ENCODE measurements around the gene AMOTL2.

Gene AMOTL2

GRCh38 chr3:134322286-134322685 is 52.0 kb downstream of the AMOTL2 start:
- no CpG with 5 or more reads among the region's 1 CpG for WGBS, 2 experiments (ENCODE audit: insufficient coverage in 2 of 2)

DNA sequence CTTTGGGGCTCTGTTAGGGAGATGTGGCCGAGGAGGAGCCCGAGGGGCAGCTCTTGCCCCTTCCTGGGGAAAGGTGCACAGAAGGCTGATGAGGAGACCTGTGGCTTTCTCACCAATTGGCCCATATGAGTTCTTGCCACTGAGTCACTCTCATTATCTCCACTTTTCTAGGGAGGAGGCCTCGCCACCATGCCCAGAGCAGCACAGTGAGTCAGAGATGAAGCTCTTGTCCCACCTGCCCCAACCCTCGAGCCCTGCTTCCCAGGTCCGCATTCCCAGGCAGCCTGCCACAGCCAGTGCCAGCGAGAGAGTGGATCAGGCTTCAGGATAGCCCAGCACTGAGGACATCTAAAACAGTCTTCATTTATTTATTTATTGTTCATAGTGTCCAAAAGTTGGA is 53.5 kb downstream of the AMOTL2 start:
- Histone ChIP-seq H3K4me1 (ENCODE audit: control insufficient read depth, insufficient read depth, low read length, poor library complexity, severe bottlenecking) (peaks cover 34% of the 10 kb centered on the region), H3K4me3 (ENCODE audit: extremely low read depth, insufficient read depth, low read length, poor library complexity, severe bottlenecking) (no peak overlapping the region), H3K9me3 (ENCODE audit: control insufficient read depth, low read length) (no peaks in the 10 kb centered on the region), H3K36me3 (ENCODE audit: control insufficient read depth, insufficient read depth, low read length) (no peaks in the 10 kb centered on the region), H3K27ac (ENCODE audit: low read depth, low read length, severe bottlenecking) (no peak overlapping the region)
- WGBS, 2 experiments (ENCODE audit: insufficient coverage in 2 of 2): 98 to 100% methylated on average over 4 to 5 of the region's 6 CpGs

More at GRCh38 chr3:134322286-134322685, 52.0 kb downstream of the AMOTL2 start:
- Histone ChIP-seq H3K36me3 (ENCODE audit: control insufficient read depth, insufficient read depth, low read length) (no peaks in the 10 kb centered on the region), H3K4me3 (ENCODE audit: extremely low read depth, insufficient read depth, low read length, poor library complexity, severe bottlenecking) (no peak overlapping the region), H3K4me1 (ENCODE audit: control insufficient read depth, insufficient read depth, low read length, poor library complexity, severe bottlenecking) (peaks cover 42% of the 10 kb centered on the region), H3K9me3 (ENCODE audit: control insufficient read depth, low read length) (no peaks in the 10 kb centered on the region), H3K27ac (ENCODE audit: low read depth, low read length, severe bottlenecking) (no peak overlapping the region)

DNA sequence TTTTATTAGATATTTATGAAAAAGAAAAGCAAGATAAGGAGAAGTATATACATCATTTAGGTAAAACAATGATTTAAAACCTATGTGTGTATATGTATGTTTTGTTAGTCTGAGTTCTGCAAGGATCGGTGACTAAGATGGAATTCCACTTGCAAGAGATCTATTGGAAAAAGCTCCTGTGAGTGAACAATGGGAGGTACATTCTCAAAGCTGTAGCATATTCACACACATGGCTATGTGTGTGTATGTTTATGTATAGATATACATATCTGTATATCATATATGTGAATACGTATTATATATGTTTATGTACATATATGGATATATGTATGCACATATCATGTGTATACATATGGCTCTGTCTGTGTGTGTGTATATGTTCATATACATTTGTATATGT is 54.3 kb downstream of the AMOTL2 start:
- Histone ChIP-seq H3K27ac (ENCODE audit: low read depth, low read length, severe bottlenecking) (no peak overlapping the region), H3K4me1 (ENCODE audit: control insufficient read depth, insufficient read depth, low read length, poor library complexity, severe bottlenecking) (peaks cover 35% of the 10 kb centered on the region), H3K36me3 (ENCODE audit: control insufficient read depth, insufficient read depth, low read length) (no peaks in the 10 kb centered on the region), H3K9me3 (ENCODE audit: control insufficient read depth, low read length) (no peaks in the 10 kb centered on the region), H3K4me3 (ENCODE audit: extremely low read depth, insufficient read depth, low read length, poor library complexity, severe bottlenecking) (no peak overlapping the region)
- 100% methylated on average over 1 of the region's 2 CpGs; no CpG with 5 or more reads in 1 of the 2 experiments for WGBS, 2 experiments (ENCODE audit: insufficient coverage in 2 of 2)

GRCh38 chr3:134318166-134318565 is 56.1 kb downstream of the AMOTL2 start:
- no peaks in the 10 kb centered on the region for H3K9me3 ChIP-seq (ENCODE audit: control insufficient read depth, low read length)
- H3K27ac ChIP-seq (ENCODE audit: low read depth, low read length, severe bottlenecking): no peak overlapping the region
- no peaks in the 10 kb centered on the region for H3K36me3 ChIP-seq (ENCODE audit: control insufficient read depth, insufficient read depth, low read length)
- no CpG with 5 or more reads among the region's 2 CpGs for WGBS, 2 experiments (ENCODE audit: insufficient coverage in 2 of 2)
- H3K4me1 ChIP-seq (ENCODE audit: control insufficient read depth, insufficient read depth, low read length, poor library complexity, severe bottlenecking): peaks cover 43% of the 10 kb centered on the region
- no peak overlapping the region for H3K4me3 ChIP-seq (ENCODE audit: extremely low read depth, insufficient read depth, low read length, poor library complexity, severe bottlenecking)

DNA sequence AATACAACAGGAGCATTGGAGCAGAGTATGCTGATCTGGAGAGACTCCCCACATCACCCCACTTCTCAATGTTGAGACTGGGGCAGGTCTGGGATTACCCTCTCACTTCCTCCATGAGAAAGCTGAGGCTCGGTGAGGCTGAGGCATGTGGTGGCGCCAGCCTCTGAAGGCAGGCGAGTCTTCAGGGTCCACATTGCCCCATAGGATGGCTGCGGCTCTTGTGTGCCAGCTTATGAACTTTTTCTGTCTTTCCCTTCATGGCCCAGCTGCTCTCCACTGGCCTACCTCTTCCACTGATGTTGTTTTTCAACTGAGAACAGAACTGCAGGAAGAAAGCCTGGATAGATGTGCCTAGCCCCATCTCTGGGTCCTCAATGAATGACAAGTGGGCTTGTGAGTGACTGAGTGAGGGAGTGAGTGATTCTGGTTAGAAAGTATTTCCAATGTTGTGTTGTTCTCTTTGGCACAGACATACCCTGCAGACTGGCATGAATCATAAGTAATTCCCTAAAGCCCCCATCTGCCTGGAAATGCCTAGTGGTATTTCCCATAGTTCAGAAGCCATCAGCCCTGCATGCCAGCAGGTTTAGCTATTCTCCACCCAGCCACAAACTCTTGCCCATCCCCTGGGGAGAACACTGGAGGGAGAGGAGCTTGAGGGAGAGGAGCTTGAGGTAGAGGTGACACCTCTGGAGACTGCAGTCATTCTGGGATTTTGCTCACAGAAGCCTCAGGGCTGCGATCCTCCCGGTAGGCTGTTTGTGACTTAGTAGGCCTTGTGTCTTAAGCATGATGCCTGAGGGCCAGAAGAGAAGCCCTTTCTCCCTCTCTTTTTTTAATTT is 56.9 kb downstream of the AMOTL2 start:
- H3K27ac ChIP-seq (ENCODE audit: low read depth, low read length, severe bottlenecking): no peak overlapping the region
- H3K4me3 ChIP-seq (ENCODE audit: extremely low read depth, insufficient read depth, low read length, poor library complexity, severe bottlenecking): no peak overlapping the region

DNA sequence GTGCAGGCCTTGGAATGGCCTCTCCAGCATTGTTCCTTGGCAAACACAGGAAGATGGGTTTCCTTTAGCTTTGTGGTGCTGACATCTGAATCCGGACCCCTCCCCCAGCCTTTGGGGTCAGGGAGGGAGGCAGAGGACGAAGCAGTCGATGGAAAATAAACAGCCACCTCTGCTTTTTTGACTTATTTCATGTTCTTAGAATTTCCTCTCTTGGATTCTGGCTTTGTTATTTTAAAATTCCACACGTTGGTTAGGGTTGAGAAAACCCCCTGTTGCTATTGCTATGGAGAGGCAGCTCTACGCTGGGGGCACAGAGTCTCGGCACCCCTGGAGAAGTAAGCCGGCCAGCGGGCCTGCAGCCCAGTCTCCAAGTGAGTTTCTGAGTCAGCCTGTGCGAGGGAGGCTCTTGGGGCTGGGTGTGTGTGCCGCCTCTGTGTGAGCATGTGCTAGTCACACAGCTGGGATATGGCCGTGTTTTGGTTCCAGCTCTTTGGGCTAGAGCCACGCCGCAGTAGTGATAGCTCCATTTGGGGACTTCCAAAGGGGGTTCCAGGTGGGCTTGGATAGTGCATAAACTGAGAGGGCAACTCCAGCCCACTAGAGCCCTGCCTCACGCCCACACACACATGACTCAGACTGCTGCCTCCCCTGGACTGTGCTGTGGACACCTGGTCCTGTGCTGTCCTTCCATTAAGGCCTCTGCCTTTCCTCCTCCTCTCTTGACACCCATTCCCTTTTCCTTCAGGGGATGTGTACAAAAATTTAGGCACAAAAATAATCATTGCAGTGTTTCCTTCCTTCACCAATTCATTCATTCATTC is 58.8 kb downstream of the AMOTL2 start:
- peaks cover 54% of the 10 kb centered on the region for H3K4me1 ChIP-seq (ENCODE audit: control insufficient read depth, insufficient read depth, low read length, poor library complexity, severe bottlenecking)
- 54 to 70% methylated on average over 12 to 14 of the region's 14 CpGs for WGBS, 2 experiments (ENCODE audit: insufficient coverage in 2 of 2)
- peak overlapping the region; percentile 97 for H3K27ac ChIP-seq (ENCODE audit: low read depth, low read length, severe bottlenecking)
- H3K4me3 ChIP-seq (ENCODE audit: extremely low read depth, insufficient read depth, low read length, poor library complexity, severe bottlenecking): no peak overlapping the region
- no peaks in the 10 kb centered on the region for H3K9me3 ChIP-seq (ENCODE audit: control insufficient read depth, low read length)
- no peaks in the 10 kb centered on the region for H3K36me3 ChIP-seq (ENCODE audit: control insufficient read depth, insufficient read depth, low read length)

More for the DNA sequence above, 56.9 kb downstream of the AMOTL2 start:
- WGBS, 2 experiments (ENCODE audit: insufficient coverage in 2 of 2): 87 to 95% methylated on average over 4 of the region's 6 CpGs
- H3K9me3 ChIP-seq (ENCODE audit: control insufficient read depth, low read length): no peaks in the 10 kb centered on the region
- peaks cover 44% of the 10 kb centered on the region for H3K4me1 ChIP-seq (ENCODE audit: control insufficient read depth, insufficient read depth, low read length, poor library complexity, severe bottlenecking)
- no peaks in the 10 kb centered on the region for H3K36me3 ChIP-seq (ENCODE audit: control insufficient read depth, insufficient read depth, low read length)

DNA sequence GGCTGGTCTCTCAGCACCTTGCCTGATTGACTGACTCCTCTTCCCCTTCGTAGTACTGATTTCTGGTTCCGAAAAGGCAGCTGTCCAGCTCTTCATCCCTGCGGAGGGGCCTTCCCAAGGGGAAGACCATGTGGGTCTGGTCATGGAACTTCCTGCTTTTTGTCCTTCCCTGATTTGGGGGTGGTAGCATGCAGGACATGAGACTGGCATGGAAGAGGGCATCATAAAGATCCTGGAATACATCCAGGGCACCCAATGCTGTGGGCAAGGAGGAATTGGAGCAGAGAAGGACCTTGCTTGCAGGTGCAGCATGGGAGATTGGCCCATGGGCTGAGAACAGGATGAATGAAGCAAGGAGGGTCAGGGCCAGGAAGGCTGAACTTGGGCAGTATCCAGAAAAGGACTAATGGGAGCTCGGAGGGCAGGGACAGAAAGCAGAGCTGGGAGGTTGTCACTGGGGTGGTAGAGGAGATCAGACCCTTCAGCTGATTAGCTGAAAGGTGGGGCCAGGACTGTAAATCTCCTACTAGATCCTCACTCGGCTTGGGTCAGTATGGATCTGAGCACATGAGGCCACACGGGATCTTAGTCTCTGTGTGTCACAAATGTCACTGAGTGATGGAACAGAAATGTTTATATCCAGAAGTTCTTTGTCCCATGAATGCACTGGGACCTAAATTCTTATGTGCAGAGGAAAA is 59.5 kb downstream of the AMOTL2 start:
- Histone ChIP-seq H3K4me1 (ENCODE audit: control insufficient read depth, insufficient read depth, low read length, poor library complexity, severe bottlenecking) (peaks cover 59% of the 10 kb centered on the region), H3K36me3 (ENCODE audit: control insufficient read depth, insufficient read depth, low read length) (no peaks in the 10 kb centered on the region), H3K4me3 (ENCODE audit: extremely low read depth, insufficient read depth, low read length, poor library complexity, severe bottlenecking) (no peak overlapping the region), H3K9me3 (ENCODE audit: control insufficient read depth, low read length) (no peaks in the 10 kb centered on the region), H3K27ac (ENCODE audit: low read depth, low read length, severe bottlenecking) (peak overlapping the region; percentile 97)
- WGBS, 2 experiments (ENCODE audit: insufficient coverage in 2 of 2): 89 to 90% methylated on average over 5 to 6 of the region's 6 CpGs

GRCh38 chr3:134313847-134314587 is 60.2 kb downstream of the AMOTL2 start:
- no peaks in the 10 kb centered on the region for H3K36me3 ChIP-seq (ENCODE audit: control insufficient read depth, insufficient read depth, low read length)
- H3K27ac ChIP-seq (ENCODE audit: low read depth, low read length, severe bottlenecking): peak overlapping the region; percentile 97
- no peaks in the 10 kb centered on the region for H3K9me3 ChIP-seq (ENCODE audit: control insufficient read depth, low read length)
- peak overlapping the region; percentile 40 for H3K4me3 ChIP-seq (ENCODE audit: extremely low read depth, insufficient read depth, low read length, poor library complexity, severe bottlenecking)
- H3K4me1 ChIP-seq (ENCODE audit: control insufficient read depth, insufficient read depth, low read length, poor library complexity, severe bottlenecking): peaks cover 64% of the 10 kb centered on the region
- WGBS, 2 experiments (ENCODE audit: insufficient coverage in 2 of 2): 85 to 86% methylated on average over 8 to 9 of the region's 11 CpGs

GRCh38 chr3:134312873-134313846 is 61.1 kb downstream of the AMOTL2 start:
- Histone ChIP-seq H3K4me3 (ENCODE audit: extremely low read depth, insufficient read depth, low read length, poor library complexity, severe bottlenecking) (peak overlapping the region; percentile 40), H3K27ac (ENCODE audit: low read depth, low read length, severe bottlenecking) (peak overlapping the region; percentile 97), H3K4me1 (ENCODE audit: control insufficient read depth, insufficient read depth, low read length, poor library complexity, severe bottlenecking) (peaks cover 69% of the 10 kb centered on the region), H3K36me3 (ENCODE audit: control insufficient read depth, insufficient read depth, low read length) (no peaks in the 10 kb centered on the region), H3K9me3 (ENCODE audit: control insufficient read depth, low read length) (no peaks in the 10 kb centered on the region)
- 42 to 46% methylated on average over 46 to 56 of the region's 74 CpGs for WGBS, 2 experiments (ENCODE audit: insufficient coverage in 2 of 2)
